GM12878 (cell line): Measurements from ENCODE around the gene CTNNA2. TPM values are rescaled to one million over a fixed set of nuclear protein-coding genes. Genes with fewer than 3 reads are reported as not detected.

Experiments used
- ATAC-seq: fragments of 200-7000 bp; cut with Tn5 transposase; 3 replicates; pipeline ENCODE4 v1.9.1; 2020; ENCODE audit warnings: mild to moderate bottlenecking, moderate library complexity
- BruUV-seq: library from RNA; stranded (reverse); fragments of 400-500 nt; replicated peaks from 2 replicates; lab custom pipeline; 2021; lab: Mats Ljungman, UMichigan
- CTCF ChIA-PET: fragments of 300-600 bp; sonication (Branson Sonifier 250); formaldehyde crosslinking; extraction: SDS; loops from one replicate; lab custom pipeline; 2021; ENCODE audit warnings: inconsistent platforms; lab: Yijun Ruan, JAX
- POLR2A ChIA-PET: fragments of 350-600 bp; formaldehyde crosslinking; extraction: SDS; loops from one replicate; lab custom pipeline; 2021; ENCODE audit warnings: inconsistent platforms; lab: Charles Lee
- RAD21 ChIA-PET: fragments of 300-600 bp; sonication (Branson Sonifier 250); formaldehyde crosslinking; loops from one replicate; lab custom pipeline; 2023; ENCODE audit warnings: antibody characterized with exemption; ENCODE audit not compliant: unreplicated experiment; lab: Charles Lee
- SMC1A ChIA-PET: fragments of 300-600 bp; sonication (Branson Sonifier 250); formaldehyde crosslinking; loops from one replicate; lab custom pipeline; 2023; ENCODE audit not compliant: unreplicated experiment, uncharacterized antibody; lab: Charles Lee
- DNase-seq: peaks from one replicate; pipeline ENCODE4 v3.0.0-alpha.2; 2011; ENCODE audit warnings: low read depth, low spot score
- FAIRE-seq: peaks from 3 replicates; lab custom pipeline; 2011; peaks lifted over from hg19 to GRCh38; lab: Jason Lieb, UNC
- H2AFZ ChIP-seq: 2 replicates; pipeline ENCODE4 v1.6.0; 2011; ENCODE audit warnings: low read depth, low read length, control low read depth; ENCODE audit not compliant: control insufficient read depth
- H3K27ac ChIP-seq: 2 replicates; pipeline ENCODE4 v1.5.1; 2011; ENCODE audit warnings: control low read depth; ENCODE audit not compliant: control insufficient read depth, insufficient read depth
- H3K27me3 ChIP-seq, 2 experiments: replicated peaks in 1 of 2; 2 replicates each; pipeline versions ENCODE4 v1.6.0 to v1.6.1; 2011; ENCODE audit warnings: low read length in 1 of 2; ENCODE audit not compliant: control insufficient read depth in 2 of 2, insufficient read depth in 2 of 2
- H3K36me3 ChIP-seq, 2 experiments: 2 replicates each; pipeline ENCODE4 v1.5.1; 2011; ENCODE audit warnings: low read length in 1 of 2; ENCODE audit not compliant: control insufficient read depth in 2 of 2, insufficient read depth in 2 of 2
- H3K4me1 ChIP-seq: 2 replicates; pipeline ENCODE4 v1.6.1; 2011; ENCODE audit warnings: mild to moderate bottlenecking, low read length, moderate library complexity, mixed read lengths; ENCODE audit not compliant: control insufficient read depth, insufficient read depth
- H3K4me2 ChIP-seq: 2 replicates; pipeline ENCODE4 v1.6.0; 2011; ENCODE audit warnings: control low read depth; ENCODE audit not compliant: control insufficient read depth, insufficient read depth
- H3K4me3 ChIP-seq: fragments of 200-600 bp; sonication (generic); 2 replicates; pipeline ENCODE4 v1.5.1; 2016
- H3K79me2 ChIP-seq: 2 replicates; pipeline ENCODE4 v1.6.0; 2011; ENCODE audit warnings: low read length; ENCODE audit not compliant: control insufficient read depth, insufficient read depth
- H3K9ac ChIP-seq: 2 replicates; pipeline ENCODE4 v1.8.0; 2011; ENCODE audit warnings: low read length, control low read depth, mixed read lengths; ENCODE audit not compliant: control insufficient read depth, insufficient read depth
- H3K9me3 ChIP-seq: replicated peaks from 3 replicates; pipeline ENCODE4 v1.5.1; 2011; ENCODE audit warnings: mild to moderate bottlenecking, low read length; ENCODE audit not compliant: control insufficient read depth, insufficient read depth
- H4K20me1 ChIP-seq: 2 replicates; pipeline ENCODE4 v1.6.0; 2011; ENCODE audit not compliant: control insufficient read depth, insufficient read depth
- CHD4 ChIP-seq: fragments of 200-600 bp; sonication (generic); IDR thresholded peaks from 2 replicates; pipeline ENCODE4 v1.6.1; 2016; ENCODE audit warnings: mild to moderate bottlenecking
- DPF2 ChIP-seq: fragments of 450-650 bp; IDR thresholded peaks from 2 replicates; pipeline ENCODE4 v1.6.1; 2017; ENCODE audit warnings: mild to moderate bottlenecking
- EED ChIP-seq: sonication (generic); IDR thresholded peaks from 2 replicates; pipeline ENCODE4 v1.6.1; 2016; ENCODE audit warnings: antibody characterized with exemption, low read depth
- EGR1 ChIP-seq, 2 experiments: IDR thresholded peaks; 1 replicate in 1 of 2; 2 replicates in 1 of 2; pipeline ENCODE4 v1.6.1; 2011 to 2012; ENCODE audit warnings: low read depth in 2 of 2, low read length in 2 of 2, borderline replicate concordance in 1 of 2, mild to moderate bottlenecking in 1 of 2, moderate library complexity in 1 of 2
- MYC ChIP-seq: IDR thresholded peaks from 2 replicates; pipeline ENCODE4 v1.6.1; 2011; ENCODE audit warnings: mild to moderate bottlenecking, low read length, moderate library complexity, inconsistent platforms; ENCODE audit not compliant: insufficient read depth, insufficient replicate concordance, insufficient read length, severe bottlenecking
- WGBS: methylation state at CpG from one replicate; pipeline ENCODE4 v1.1.6; 2016; ENCODE audit warnings: low lambda C conversion rate; ENCODE audit not compliant: insufficient replicate concordance, insufficient coverage; ENCODE audit errors: missing lambda C conversion rate; 5-methylcytosine and 5-hydroxymethylcytosine counted together
- in situ Hi-C: fragments of 300-500 bp; cut with MboI; formaldehyde crosslinking; loops from 9 replicates; pipeline ENCODE4 v1.14.3; 2018; ENCODE audit warnings: mixed read lengths
- intact Hi-C: fragments of 100-400 bp; cut with micrococcal nuclease; formaldehyde crosslinking; loops from one replicate; pipeline ENCODE4 v1.14.2; 2022; ENCODE audit not compliant: unreplicated experiment
- polyA plus RNA-seq, 11 experiments: library from polyadenylated mRNA; depleted of rRNA in 4 of 11; unstranded in 6 of 11; stranded (reverse) in 5 of 11; fragments of >200 nt; fragmentation: Nextera tagmentation in 4 of 11; fragmentation: Illumina TruSeq in 1 of 11; extraction: Ambion mirVana in 4 of 11; extraction: Trizol in 1 of 11; gene quantifications; 1 replicate in 1 of 11; 2 replicates in 10 of 11; pipeline versions ENCODE4 v1.2.1 to v1.2.3, GENCODE V29; 2011 to 2016; ENCODE audit warnings: inconsistent platforms in 2 of 11, missing spikeins in 2 of 11, low read depth in 1 of 11
- total RNA-seq, 4 experiments: library from RNA; depleted of rRNA in 3 of 4; stranded (reverse); fragments of >200 nt in 3 of 4; fragmentation: Illumina TruSeq in 1 of 4; extraction: Trizol in 1 of 4; gene quantifications; 2 replicates each; pipeline versions ENCODE4 v1.2.1 to v1.2.3, GENCODE V29; 2013 to 2021
- TF ChIP-seq, protein P1 (sequence below): IDR thresholded peaks from 2 replicates; pipeline ENCODE4 v1.6.1; 2012; ENCODE audit warnings: mild to moderate bottlenecking, low read depth, low read length
- TF ChIP-seq, protein P2 (sequence below): fragments of 450-650 bp; IDR thresholded peaks from 2 replicates; pipeline ENCODE4 v1.6.1; 2017; ENCODE audit warnings: antibody characterized with exemption, mild to moderate bottlenecking, moderate library complexity
- TF ChIP-seq, protein P3 (sequence below): fragments of 450-650 bp; IDR thresholded peaks from 2 replicates; pipeline ENCODE4 v1.6.1; 2017; ENCODE audit warnings: mild to moderate bottlenecking, moderate library complexity
- TF ChIP-seq, protein P4 (sequence below): IDR thresholded peaks from 2 replicates; pipeline ENCODE4 v1.6.1; 2012; ENCODE audit warnings: low read depth, low read length, improper control_type of control experiment

Gene CTNNA2
- total and polyA plus RNA-seq, 10 of the 15 experiments (the other 5 are each of a cell fraction or from before 2014, with no cell fraction given), result 2.4 to 36.2 (median 6.6) TPM

DNA sequence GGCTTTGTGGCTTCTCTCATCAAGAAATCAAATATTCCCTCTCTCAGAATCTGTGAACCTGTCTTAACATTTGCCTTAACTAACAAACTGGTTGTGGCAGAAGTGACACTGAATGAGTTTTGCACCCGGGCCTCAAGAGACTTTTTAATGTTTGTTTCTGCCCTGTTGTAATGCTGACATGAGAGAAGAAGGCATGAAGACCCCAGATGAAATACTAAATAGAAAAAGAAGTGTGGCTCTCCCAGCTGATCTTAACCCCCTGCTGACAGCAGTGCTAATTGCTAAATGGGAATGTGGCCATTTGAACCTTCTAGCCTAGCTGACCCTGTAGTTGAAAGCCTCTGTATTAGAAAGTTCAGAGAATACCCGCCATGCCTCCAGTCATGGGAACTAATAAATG lies 261.2 kb downstream of the CTNNA2 start (continued):
- TF ChIP-seq, protein P1, sequence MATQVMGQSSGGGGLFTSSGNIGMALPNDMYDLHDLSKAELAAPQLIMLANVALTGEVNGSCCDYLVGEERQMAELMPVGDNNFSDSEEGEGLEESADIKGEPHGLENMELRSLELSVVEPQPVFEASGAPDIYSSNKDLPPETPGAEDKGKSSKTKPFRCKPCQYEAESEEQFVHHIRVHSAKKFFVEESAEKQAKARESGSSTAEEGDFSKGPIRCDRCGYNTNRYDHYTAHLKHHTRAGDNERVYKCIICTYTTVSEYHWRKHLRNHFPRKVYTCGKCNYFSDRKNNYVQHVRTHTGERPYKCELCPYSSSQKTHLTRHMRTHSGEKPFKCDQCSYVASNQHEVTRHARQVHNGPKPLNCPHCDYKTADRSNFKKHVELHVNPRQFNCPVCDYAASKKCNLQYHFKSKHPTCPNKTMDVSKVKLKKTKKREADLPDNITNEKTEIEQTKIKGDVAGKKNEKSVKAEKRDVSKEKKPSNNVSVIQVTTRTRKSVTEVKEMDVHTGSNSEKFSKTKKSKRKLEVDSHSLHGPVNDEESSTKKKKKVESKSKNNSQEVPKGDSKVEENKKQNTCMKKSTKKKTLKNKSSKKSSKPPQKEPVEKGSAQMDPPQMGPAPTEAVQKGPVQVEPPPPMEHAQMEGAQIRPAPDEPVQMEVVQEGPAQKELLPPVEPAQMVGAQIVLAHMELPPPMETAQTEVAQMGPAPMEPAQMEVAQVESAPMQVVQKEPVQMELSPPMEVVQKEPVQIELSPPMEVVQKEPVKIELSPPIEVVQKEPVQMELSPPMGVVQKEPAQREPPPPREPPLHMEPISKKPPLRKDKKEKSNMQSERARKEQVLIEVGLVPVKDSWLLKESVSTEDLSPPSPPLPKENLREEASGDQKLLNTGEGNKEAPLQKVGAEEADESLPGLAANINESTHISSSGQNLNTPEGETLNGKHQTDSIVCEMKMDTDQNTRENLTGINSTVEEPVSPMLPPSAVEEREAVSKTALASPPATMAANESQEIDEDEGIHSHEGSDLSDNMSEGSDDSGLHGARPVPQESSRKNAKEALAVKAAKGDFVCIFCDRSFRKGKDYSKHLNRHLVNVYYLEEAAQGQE, result no peak
- TF ChIP-seq DPF2, result no peak
- no peak for TF ChIP-seq EED

DNA sequence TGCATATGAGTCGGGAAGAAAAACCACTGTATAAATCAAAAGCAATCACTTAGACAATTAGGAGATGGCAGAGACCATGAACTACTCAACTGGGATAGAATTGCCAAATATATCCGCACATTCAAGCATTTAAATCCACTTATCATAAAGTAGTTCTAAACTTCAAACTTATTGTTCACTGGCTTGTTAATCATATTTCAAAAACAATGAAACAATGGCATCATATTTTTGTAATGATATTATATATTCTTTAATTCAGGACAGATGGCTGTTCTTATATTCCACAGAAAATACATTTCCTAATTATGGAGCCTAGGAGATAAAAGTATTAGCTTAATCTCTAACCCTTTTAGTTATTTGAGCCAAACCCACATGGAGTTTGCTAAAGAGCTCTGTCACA lies 263.6 kb downstream of the CTNNA2 start:
- no peak overlapping the region for H3K4me3 ChIP-seq
- POLR2A ChIA-PET, result interaction anchor here (0.7 kb wide), 1 partner anchor 689 kb away, joined by 4 read pairs; no protein-coding TSS in a partner anchor
- no peak for ATAC-seq
- intact Hi-C loops, result no loop called here
- H2AFZ ChIP-seq, result no peak overlapping the region
- H3K4me2 ChIP-seq, result no peak overlapping the region
- no peaks in the 10 kb centered on the region for H3K9me3 ChIP-seq
- DNase-seq, result no peak
- no peaks in the 10 kb centered on the region for H3K4me1 ChIP-seq
- H3K27ac ChIP-seq, result no peak overlapping the region
- in situ Hi-C loops, result no loop called here
- FAIRE-seq, result no peak
- H4K20me1 ChIP-seq, result no peaks in the 10 kb centered on the region
- SMC1A ChIA-PET, result interaction anchor here (1.0 kb wide), 1 partner anchor 23 kb away, joined by 4 read pairs; no protein-coding TSS in a partner anchor
- no peaks in the 10 kb centered on the region for H3K79me2 ChIP-seq
- no peak overlapping the region for H3K9ac ChIP-seq
- H3K27me3 ChIP-seq, result no peaks in the 10 kb centered on the region
- no peaks in the 10 kb centered on the region for H3K36me3 ChIP-seq
- BruUV-seq, result no TSS peak
- CTCF ChIA-PET, result no interaction called here
- WGBS, result 47% methylated on average over 2 of the region's 2 CpGs
- RAD21 ChIA-PET, result no interaction called here
- TF ChIP-seq, protein P2, sequence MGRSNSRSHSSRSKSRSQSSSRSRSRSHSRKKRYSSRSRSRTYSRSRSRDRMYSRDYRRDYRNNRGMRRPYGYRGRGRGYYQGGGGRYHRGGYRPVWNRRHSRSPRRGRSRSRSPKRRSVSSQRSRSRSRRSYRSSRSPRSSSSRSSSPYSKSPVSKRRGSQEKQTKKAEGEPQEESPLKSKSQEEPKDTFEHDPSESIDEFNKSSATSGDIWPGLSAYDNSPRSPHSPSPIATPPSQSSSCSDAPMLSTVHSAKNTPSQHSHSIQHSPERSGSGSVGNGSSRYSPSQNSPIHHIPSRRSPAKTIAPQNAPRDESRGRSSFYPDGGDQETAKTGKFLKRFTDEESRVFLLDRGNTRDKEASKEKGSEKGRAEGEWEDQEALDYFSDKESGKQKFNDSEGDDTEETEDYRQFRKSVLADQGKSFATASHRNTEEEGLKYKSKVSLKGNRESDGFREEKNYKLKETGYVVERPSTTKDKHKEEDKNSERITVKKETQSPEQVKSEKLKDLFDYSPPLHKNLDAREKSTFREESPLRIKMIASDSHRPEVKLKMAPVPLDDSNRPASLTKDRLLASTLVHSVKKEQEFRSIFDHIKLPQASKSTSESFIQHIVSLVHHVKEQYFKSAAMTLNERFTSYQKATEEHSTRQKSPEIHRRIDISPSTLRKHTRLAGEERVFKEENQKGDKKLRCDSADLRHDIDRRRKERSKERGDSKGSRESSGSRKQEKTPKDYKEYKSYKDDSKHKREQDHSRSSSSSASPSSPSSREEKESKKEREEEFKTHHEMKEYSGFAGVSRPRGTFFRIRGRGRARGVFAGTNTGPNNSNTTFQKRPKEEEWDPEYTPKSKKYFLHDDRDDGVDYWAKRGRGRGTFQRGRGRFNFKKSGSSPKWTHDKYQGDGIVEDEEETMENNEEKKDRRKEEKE, result no peak
- TF ChIP-seq, protein P3, sequence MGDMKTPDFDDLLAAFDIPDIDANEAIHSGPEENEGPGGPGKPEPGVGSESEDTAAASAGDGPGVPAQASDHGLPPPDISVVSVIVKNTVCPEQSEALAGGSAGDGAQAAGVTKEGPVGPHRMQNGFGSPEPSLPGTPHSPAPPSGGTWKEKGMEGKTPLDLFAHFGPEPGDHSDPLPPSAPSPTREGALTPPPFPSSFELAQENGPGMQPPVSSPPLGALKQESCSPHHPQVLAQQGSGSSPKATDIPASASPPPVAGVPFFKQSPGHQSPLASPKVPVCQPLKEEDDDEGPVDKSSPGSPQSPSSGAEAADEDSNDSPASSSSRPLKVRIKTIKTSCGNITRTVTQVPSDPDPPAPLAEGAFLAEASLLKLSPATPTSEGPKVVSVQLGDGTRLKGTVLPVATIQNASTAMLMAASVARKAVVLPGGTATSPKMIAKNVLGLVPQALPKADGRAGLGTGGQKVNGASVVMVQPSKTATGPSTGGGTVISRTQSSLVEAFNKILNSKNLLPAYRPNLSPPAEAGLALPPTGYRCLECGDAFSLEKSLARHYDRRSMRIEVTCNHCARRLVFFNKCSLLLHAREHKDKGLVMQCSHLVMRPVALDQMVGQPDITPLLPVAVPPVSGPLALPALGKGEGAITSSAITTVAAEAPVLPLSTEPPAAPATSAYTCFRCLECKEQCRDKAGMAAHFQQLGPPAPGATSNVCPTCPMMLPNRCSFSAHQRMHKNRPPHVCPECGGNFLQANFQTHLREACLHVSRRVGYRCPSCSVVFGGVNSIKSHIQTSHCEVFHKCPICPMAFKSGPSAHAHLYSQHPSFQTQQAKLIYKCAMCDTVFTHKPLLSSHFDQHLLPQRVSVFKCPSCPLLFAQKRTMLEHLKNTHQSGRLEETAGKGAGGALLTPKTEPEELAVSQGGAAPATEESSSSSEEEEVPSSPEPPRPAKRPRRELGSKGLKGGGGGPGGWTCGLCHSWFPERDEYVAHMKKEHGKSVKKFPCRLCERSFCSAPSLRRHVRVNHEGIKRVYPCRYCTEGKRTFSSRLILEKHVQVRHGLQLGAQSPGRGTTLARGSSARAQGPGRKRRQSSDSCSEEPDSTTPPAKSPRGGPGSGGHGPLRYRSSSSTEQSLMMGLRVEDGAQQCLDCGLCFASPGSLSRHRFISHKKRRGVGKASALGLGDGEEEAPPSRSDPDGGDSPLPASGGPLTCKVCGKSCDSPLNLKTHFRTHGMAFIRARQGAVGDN, result no peak
- TF ChIP-seq, protein P4, sequence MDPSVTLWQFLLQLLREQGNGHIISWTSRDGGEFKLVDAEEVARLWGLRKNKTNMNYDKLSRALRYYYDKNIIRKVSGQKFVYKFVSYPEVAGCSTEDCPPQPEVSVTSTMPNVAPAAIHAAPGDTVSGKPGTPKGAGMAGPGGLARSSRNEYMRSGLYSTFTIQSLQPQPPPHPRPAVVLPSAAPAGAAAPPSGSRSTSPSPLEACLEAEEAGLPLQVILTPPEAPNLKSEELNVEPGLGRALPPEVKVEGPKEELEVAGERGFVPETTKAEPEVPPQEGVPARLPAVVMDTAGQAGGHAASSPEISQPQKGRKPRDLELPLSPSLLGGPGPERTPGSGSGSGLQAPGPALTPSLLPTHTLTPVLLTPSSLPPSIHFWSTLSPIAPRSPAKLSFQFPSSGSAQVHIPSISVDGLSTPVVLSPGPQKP, result no peak
- TF ChIP-seq CHD4 (no peak), MYC (no peak), EGR1 (IDR thresholded peaks at IDR 0.05; ENCODE audit: borderline replicate concordance in 1 of 2, low read depth in 2 of 2, low read length in 2 of 2) (no peak)
